ENCODE data around the gene PYDC1.

GRCh38 chr16:31206776-31207175 lies 10.2 kb downstream of the PYDC1 start:
- TF ChIP-seq, protein P1, sequence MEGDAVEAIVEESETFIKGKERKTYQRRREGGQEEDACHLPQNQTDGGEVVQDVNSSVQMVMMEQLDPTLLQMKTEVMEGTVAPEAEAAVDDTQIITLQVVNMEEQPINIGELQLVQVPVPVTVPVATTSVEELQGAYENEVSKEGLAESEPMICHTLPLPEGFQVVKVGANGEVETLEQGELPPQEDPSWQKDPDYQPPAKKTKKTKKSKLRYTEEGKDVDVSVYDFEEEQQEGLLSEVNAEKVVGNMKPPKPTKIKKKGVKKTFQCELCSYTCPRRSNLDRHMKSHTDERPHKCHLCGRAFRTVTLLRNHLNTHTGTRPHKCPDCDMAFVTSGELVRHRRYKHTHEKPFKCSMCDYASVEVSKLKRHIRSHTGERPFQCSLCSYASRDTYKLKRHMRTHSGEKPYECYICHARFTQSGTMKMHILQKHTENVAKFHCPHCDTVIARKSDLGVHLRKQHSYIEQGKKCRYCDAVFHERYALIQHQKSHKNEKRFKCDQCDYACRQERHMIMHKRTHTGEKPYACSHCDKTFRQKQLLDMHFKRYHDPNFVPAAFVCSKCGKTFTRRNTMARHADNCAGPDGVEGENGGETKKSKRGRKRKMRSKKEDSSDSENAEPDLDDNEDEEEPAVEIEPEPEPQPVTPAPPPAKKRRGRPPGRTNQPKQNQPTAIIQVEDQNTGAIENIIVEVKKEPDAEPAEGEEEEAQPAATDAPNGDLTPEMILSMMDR (IDR thresholded peaks at IDR 0.05): no peak
- TF ChIP-seq POLR2A (IDR thresholded peaks at IDR 0.05): no peak
